NCI-H526 (cell line): ENCODE data around the gene SCAF4.
"Not testable (repeated sequence)": the region's sequence is repeated elsewhere in the genome, so short reads cannot be mapped to it uniquely, and the experiment has no call there.

Source experiments
- DNase-seq, 2 experiments: peaks; one replicate each; lab custom pipeline; 2025; lab: John Stamatoyannopoulos, UW

The SCAF4 gene

DNA sequence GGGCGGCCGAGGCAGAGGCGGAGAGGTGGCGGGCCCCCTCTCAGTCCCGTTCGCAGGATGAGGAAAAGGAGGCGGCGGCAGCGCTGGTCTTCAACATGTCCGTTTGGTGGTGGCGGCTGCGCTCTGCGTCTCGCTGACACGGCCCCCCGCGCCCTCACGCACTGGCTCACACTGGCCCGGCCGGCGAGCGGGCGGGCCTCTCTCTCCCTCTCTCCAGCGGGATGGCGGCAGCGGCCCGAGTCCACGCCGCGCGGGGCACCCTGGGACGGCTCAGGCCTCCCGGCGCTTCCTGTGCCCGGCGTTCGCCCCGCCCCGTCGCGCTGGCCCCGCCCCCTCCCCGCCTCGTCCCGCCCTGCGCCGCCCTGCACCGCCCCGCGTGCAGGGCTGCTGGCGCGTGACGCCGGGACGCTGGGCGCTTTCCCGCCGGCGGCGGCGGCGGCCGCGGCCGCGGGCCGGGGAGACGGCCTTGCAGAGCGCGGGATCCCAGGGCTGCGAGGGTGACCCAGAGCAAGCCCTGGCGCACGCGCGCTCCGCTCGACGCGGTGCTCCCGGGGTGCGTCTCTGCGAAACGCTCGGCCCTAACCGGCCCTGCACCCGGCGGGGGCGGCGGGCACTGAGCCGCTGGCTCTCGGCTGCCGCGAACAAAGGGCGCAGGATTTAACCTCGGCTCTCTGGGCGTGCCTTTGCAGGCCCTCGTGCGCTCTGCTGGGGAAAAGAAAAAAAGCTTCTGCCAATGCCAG lies at the start of gene SCAF4:
TSS of gene SCAF4 (minus strand) at position 262 of the 740 bp plus-strand sequence. CDS start 426 bp downstream, outside the sequence.
- DNase-seq: peak; percentile 78 to 94

DNA sequence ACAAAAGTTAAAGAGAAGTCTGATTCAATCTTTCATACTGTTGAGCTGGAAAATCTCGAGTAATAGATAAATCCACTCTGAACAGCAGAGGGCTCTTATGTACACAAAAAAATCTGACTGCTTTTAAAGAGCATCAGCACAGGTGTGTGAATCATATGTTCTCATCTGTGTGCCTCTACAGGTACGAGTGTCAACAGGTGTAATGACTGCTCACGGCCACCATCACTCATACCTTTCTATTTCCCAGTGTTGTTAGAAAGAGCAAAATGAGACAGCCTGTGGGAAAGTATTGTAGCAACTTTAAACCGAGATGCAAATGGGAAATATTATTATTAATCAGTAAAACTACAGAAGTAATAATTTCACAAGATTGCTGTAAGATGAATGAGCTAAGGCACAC lies 49.0 kb upstream of the SCAF4 start:
- DNase-seq: peak; percentile 59 to 76

DNA sequence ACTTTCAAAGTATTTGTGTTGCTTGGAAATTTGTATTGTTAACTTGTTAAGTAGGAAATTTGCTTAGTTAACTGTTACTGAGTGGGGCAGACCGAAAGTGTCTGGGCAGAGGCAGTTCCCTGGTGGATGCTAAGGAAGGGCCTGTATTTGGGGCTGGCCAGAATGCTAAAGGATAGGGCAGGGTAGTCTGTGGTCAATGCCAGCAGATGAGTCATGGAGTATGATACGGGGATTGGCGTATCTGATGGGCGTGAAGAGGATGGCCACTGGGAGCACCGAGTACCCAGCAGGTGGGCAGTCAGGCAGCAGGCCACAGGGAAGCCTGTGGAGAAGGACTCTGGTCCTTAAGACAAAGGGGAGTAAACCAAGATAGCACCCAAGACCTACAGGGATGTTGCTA lies 46.6 kb upstream of the SCAF4 start:
- no peak for DNase-seq

GRCh38 chr21:31777857-31778256 lies 45.9 kb upstream of the SCAF4 start:
- DNase-seq: no peak

- no peak for DNase-seq
These were observed 42.1 kb upstream of the SCAF4 start for GRCh38 chr21:31774031-31774430.

GRCh38 chr21:31772674-31773555 lies 41.0 kb upstream of the SCAF4 start:
- DNase-seq: peak; percentile 48 to 66

- DNase-seq: no peak
These were observed 39.8 kb upstream of the SCAF4 start for GRCh38 chr21:31771685-31772084.

DNA sequence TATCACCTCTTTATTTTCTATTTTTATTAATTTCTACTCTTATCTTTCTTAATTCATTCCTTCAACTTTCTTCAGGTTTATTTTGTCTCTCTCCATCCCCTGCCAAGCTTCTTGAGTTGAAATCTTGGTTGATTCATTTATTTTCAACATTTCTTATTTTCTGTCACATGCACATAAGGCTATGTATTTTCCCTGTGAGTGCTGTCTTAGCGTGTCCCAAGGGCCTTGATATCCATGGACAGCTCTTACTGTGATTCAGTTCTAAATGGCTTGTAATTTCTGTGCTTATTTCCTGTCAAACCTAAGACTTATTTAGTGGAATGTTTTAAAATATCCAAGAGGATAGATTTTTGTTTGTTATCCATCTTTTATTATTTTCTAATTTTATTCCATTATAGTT lies 36.8 kb upstream of the SCAF4 start:
- no peak for DNase-seq

DNA sequence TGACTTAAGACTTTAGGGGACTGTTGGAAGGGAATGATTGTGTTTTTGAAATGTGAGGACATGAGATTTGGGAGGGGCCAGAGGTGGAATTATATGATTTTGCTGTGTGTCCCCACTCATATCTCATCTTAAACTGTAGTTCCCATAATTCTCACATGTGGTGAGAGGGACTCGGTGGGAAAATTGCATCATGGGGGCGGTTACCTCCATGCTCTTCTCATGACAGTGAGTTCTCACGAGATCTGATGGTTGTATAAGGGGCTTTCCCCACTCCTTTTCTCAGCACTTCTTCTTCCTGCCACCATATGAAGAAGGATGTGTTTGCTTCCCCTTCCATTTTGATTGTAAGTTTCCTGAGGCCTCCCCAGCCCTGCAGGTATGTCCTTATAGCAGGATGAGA lies 35.0 kb upstream of the SCAF4 start:
- DNase-seq: no peak

- not testable (repeated sequence) for DNase-seq
These were observed 33.9 kb upstream of the SCAF4 start for GRCh38 chr21:31765850-31766249.

DNA sequence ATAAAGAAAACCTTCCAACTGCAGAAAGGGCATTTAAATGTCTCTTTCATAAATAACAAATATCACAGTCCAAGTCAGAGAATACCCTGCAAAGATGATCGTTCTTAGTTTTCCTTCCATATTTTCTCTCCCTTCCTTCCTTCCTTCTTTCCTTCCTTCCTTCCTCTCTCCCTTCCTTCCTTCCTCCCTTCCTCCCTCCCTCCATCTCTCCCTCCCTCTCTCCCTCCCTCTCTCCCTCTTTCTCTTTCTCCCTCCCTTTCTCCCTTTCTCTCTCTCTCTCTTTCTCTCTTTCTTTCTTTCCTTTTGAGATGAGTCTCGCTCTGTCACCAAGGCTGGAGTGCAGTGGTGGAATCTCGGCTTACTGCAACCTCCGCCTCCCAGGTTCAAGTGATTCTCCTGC lies 29.0 kb upstream of the SCAF4 start:
- no peak for DNase-seq

DNA sequence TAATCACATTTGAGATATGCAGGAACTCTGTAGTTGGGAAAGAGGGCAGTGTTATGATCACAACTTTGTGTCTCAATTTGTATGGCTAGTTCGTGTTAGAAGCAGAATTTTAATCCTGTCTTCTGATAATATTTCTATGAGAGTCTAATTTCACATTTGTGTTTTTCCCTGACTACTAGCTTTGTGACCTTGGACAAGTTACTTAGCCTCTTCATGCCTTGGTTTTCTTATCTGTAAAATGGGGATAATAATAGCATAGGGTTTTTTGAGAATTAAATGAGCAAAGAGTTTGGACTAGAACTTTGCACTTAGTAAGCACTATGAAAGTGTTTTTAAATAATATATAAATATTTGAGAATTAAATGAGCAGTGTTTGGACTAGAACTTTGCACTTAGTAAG lies 24.9 kb upstream of the SCAF4 start:
- DNase-seq: no peak

- no peak for DNase-seq
These were observed 23.1 kb upstream of the SCAF4 start for GRCh38 chr21:31755027-31755426.

GRCh38 chr21:31754708-31754960 lies 22.7 kb upstream of the SCAF4 start:
- DNase-seq: no peak

GRCh38 chr21:31753949-31754707 lies 22.2 kb upstream of the SCAF4 start:
- DNase-seq: no peak

- no peak for DNase-seq
These were observed 21.0 kb upstream of the SCAF4 start for GRCh38 chr21:31752967-31753366.

GRCh38 chr21:31752352-31752751 lies 20.4 kb upstream of the SCAF4 start:
- DNase-seq: no peak

GRCh38 chr21:31750843-31751242 lies 18.9 kb upstream of the SCAF4 start:
- no peak for DNase-seq

DNA sequence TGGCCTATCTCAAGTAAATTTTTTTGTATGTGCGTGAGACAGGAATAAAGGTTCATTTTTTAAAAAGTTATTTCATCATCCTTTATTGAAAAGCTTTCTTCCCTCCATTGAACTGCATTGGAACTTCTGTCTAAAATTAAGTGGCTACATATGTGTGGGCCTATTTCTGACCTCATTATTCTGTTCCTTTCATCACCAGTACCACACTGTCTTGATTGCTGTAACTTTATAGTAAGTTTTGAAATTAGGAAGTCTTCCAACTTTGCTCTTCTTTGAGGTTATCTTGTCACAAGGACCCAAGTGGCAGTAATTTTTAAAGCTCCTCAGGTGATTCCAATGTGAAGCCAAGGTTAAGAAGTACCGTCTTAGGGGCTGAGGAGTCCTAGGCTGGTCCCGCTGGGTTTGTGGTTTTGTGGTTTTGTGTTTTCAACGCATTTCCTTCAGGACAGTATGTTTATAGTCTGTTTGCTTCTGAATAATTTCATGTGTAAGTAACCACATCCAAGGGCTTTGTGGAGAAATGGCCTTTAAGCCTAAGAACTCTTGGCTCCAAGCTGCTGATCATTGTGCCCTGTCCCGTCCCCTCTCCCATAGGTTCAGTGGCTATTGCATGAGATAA lies 12.4 kb upstream of the SCAF4 start:
- no peak for DNase-seq

- no peak for DNase-seq
These were observed 11.8 kb upstream of the SCAF4 start for GRCh38 chr21:31743712-31744111.

- no peak for DNase-seq
These were observed 9.2 kb upstream of the SCAF4 start for GRCh38 chr21:31741116-31741515.
